GM03348 (cell line): ENCODE measurements around the gene ZNF384.
A peak's percentile ranks its signal among the peaks of the same experiment; 100 is the strongest.

ENCODE experiments used
- DNase-seq: peaks from one replicate; pipeline ENCODE4 v3.0.0; 2012; ENCODE audit warnings: low spot score

Gene ZNF384

GRCh38 chr12:6653987-6654386 is 35.2 kb downstream of the ZNF384 start:
- no peak for DNase-seq

DNA sequence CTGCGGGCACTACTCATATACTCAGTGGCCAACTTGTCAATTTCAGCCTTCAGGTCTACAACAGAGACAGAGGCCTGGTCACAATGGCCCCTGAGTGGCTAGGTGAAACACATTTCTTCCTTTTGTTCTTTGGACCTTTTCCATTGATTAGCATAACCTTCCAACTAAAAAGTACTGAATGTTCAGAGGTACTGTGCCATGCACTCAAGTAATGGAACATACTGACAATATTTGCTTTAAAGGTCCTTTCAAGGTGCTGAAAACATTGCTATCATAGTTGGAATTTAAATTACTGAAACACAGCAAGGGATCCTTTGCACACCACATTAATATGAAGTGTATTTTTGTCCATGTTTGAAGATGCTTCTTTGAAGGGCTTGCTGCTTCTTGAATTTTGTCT is 35.8 kb downstream of the ZNF384 start:
- DNase-seq, result no peak

DNA sequence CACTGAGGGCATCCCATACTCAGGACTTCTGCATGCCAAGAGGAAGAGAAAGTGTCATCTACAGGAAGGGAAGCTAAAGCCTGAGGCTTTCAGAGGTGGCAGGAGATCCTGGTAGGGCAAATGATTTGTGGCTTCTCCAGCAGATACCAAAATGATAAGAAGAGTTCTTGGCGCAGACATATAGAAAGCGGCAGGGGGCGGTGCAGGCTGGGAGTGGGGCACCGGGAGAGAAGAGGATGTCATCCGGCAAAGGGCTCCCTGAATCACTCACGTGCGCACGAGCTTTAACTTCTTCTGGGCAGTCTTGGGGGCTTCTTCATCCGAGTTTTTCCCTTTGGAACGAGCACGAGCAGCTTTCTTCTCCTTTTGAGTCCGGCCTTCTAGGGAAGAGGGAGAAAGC is 36.8 kb downstream of the ZNF384 start:
- DNase-seq, result no peak

- DNase-seq, result no peak
These were observed 38.3 kb downstream of the ZNF384 start for GRCh38 chr12:6650832-6651231.

DNA sequence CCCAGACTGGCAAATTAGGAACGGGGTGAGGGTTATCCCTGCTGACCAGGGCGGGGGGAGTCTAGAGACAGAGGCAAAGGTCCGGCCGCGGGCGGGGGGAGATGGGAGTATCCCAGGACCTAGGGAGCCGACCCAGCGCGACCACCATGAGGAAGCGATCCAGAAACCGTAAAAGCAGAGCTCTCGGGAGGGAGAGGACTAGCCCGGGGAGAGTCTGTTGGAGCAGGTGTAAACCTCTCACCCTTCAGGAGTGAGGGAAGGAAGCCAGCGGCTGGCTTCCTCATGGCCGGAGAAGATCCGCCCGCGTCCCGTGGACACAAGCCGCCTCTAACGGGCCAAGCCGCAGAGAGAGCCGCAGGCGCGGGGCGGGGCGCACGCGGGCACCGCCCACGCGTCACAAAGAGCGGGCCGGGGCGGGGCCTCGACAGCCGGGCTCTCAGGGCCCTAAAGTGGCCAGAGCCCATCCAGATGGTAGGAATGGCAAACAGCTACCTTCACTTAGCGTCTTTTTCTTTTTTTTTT is 42.0 kb downstream of the ZNF384 start, which contains the start of gene ACRBP:
Gene ACRBP, minus strand, starts transcription at position 350 of the 522 bp plus-strand sequence. Its CDS starts 66 bp downstream, at position 284.
- peak; percentile 67 for DNase-seq

DNA sequence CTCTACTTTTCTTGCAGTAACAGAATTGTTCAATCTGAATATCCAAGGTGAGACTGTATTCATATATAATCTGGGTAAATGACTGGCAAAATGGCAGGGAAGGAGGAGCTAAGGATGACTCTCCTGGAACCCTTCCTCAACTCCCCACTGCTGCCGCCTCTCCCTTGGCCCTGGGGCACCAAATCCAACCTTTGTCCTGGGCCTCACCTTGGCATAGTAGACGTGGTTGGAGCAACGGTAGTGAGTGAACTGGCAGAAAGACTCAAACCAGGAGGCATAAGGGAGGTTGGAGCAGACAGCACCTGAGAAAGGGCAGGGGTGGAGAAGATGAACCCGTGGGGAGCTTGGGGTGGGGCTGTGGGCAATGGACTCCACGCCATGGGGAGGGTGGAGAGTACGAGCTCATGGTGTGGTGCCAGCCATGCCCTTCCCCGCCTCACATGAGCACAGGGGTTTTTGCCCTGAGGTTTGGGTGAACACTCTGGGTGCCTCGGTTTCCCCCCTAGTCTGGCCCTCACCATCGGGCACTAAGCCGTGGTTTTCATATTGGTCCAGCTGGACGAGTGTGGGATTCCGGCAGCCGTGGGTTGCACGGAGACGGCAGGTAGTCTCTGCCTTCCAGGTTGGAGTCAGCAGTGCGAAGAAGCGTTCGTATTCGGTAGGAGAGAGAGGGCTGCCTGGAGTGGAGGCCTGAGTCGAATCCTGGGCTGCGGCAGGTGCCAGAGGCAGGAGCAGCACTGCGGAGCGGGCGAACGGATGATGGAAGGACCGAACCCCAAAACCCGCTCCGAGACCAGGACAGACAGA is 42.7 kb downstream of the ZNF384 start:
- no peak for DNase-seq

DNA sequence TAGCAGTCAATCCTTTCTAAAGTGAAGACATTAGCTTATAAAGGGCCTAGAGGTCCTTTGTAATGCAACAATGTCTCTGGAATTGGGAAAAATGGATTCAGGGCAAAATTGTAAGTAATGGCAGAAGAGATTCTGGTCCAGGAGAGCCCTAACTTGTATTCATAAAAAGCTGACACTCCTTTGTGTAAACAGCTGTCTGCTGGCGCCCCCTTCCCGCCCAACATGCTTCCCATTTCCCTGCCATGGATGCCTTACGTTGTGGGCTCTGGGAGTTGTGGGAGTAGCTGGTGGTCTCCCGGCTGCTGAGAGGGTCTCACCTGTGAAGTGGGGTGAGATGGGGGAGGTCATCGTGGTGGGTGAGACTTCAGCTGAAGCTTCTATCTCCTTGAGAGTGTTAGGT is 44.3 kb downstream of the ZNF384 start:
- DNase-seq, result no peak

- DNase-seq, result no peak
These were observed 44.9 kb downstream of the ZNF384 start for GRCh38 chr12:6644257-6644596.

DNA sequence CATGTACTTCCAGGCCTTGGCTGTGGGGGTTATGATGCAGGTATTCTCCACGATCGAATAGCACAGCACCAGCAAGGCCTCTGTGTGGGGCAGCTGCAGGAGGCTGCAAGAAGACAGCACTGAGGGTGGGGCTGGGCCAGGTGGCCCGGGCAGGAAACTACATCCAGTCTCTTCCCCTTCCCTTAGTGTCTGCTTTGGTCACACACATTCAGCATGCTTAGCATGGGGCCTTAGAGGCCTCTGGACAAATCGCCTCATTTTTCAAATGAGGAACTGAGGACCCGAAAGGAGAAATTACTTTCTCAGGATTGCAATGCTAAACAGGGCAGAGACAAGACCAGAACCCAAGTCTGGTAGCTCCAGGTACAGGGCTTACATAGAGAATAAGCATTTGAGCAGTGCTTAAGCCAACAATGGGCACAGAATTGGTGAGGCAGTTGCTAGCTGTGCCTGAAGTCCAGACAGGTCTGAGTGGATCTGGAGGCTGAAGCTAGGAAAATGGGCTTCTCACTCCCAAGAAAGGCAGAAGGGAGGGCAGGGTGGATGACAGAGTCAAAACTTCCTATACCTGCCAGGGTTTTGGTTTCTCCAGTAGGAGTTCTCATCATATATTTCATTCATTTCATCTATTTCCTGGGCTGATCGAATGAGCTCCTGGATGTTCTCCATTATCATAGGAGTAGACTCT is 45.5 kb downstream of the ZNF384 start:
- no peak for DNase-seq

GRCh38 chr12:6641131-6641530 is 48.0 kb downstream of the ZNF384 start:
- DNase-seq, result no peak

DNA sequence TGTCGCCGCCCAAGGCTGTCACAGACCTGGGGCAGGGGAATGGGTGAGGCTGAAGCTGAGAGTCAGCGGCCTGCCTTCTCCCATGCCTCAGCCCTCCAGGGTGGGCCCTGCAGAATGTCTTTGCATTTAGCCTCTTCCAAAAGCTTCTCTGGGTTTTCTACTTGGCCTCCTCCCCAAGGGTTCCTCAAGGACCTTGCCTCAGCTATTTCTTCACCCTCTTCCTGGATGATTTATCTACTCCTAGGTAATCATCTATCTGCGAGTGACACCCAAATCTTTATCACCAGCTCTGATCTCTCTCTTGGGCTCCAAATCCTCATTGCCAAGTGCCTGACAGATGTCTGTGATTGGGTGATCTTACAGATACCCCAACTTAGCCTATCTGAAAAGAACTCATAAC is 48.7 kb downstream of the ZNF384 start:
- DNase-seq, result no peak

DNA sequence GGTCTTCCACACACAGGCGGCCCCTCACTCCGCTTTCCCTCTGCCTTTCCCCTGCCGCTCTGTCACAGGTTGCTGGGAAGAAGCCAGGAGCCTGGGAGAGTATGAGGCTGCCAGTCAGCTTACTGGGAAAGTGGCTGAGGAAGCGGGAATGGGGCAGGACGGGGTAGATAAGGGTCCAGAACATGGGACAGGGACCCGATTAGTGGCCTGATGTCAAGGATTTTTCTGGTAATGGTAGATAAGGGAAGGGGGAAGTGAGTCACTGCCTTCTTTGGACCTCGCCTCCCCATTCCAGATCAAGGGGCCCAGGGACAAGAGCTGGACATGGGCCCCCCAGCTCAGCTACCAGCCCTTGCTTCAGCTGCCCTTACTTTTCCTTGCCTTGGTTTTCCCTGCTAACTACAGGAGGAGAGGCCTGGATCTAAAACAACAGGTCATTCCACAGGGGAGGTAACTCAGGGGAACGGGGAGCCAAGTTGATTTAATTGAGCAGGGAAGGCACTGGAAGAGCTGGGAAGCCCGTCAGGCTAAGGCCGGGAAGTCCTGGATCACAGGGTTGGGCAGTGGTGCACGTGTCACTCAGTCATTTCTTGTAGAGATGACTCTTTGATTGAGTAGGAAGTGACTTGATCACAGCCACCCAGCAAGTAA is 49.9 kb downstream of the ZNF384 start:
- DNase-seq, result no peak

- no peak for DNase-seq
These were observed 50.9 kb downstream of the ZNF384 start for GRCh38 chr12:6638305-6638704.

DNA sequence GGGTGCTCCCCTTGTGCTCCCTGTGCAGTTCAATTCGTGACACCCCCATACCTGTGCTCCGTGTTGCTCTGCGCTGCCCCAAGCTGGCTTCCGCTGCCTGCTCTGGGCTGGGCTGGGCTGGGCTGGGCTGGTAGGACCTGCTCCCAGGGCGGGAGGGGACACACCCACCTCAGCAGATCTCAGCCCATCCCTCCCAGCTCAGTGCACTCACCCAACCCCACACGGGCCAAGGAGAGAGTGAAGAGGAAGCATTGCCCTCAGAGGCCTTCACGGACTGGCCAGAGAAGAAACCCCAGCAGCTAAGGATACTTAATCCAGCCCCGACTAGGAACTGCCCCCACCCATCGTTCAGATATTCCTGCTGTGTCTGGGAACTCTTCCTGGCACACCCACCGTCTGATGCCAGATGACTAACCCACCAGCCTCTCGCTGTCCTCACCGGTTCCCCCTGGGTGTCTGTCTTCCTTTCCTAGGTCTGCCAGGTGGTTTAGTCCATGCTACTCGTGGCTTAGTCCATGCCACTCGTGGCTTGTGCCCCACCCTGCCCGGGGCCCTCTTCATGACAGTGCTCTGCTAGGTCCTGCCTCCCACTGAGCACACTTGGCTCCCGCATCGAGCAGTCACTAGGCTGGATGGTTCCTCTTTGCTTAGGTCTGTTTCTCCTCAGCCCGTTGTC is 53.2 kb downstream of the ZNF384 start, which contains the start of gene LPAR5:
Gene LPAR5, minus strand, starts transcription at position 104 of the 676 bp plus-strand sequence. CDS start 14,711 bp downstream, outside the sequence.
- DNase-seq, result peak; percentile 55

DNA sequence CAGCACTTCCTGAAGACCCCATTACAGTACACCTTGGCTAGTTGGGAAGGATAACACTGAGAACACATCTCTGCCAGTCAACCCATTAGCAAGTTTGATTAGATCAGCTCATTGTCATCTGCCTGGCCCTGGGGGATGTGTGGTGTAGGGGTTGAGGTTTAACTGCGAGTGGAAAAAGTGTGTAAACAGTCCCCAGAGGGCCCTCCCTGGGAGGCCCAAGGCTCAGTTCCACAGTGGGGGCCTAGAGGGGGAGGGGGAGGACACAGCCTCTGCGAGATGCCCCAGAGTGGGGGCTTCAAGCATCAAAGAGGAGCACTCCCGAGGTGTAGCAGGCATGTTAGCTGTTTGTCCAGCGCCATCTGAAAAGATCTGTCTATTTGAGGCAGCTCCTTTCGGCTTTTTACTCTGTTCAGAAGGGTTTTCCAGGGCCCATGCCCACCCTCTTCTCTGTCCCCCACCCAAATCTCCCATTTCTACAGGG is 53.8 kb downstream of the ZNF384 start:
- DNase-seq, result no peak

GRCh38 chr12:6632026-6632983 is 56.9 kb downstream of the ZNF384 start:
- DNase-seq, result no peak

GRCh38 chr12:6631549-6631961 is 57.6 kb downstream of the ZNF384 start:
- no peak for DNase-seq

GRCh38 chr12:6630736-6631135 is 58.4 kb downstream of the ZNF384 start:
- DNase-seq, result no peak

DNA sequence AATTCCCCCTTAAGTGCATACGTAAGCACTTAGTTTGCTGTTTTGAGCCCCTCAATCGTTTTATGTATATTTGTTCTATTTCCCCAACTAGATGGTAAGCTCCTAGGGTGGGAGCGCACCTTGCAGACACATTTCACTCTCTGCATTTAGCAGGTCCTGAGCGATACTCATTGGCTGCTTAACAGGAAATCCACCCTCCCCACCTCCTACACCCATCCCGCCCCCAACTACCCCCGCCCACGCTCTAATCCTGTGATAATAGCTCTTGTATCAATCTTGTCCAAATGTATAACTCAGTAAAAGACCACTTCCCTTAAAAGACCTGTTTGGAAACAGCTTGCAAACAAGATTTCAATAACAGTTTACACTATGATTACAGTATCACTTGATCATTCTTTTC is 61.6 kb downstream of the ZNF384 start:
- DNase-seq, result no peak

DNA sequence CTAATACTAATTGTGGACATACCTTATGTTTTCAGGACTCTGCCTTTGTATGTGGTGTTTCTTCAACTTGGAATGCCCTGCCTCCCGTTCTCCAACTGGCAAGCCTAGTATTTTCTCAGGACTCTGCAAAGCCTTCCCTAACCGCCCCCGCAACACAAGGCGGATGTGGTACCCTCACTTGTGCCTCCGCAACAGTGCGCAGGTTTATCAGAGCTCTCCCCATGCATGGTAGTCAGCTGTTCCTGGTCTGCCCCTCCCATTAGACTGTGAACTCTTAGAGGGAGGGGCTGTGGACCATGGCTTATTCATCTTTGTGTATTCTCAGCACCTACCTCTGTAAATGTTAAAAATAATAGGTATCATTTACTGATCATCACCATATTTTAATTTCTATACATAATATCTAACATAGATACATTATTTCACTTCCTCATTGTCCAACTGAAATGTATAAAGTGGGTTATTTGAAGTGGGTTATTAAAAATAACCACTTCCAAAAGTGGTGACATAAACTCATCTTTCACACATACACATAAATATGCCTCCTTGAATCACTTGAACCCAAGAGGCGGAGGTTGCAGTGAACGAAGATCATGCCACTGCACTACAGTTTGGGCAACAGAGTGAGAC is 62.4 kb downstream of the ZNF384 start:
- DNase-seq, result no peak
